Measurements from ENCODE around the gene PHACTR1.

The PHACTR1 gene

GRCh38 chr6:13234130-13234529, 517.6 kb downstream of the PHACTR1 start:
- no peak for TF ChIP-seq CTCF (IDR thresholded peaks at IDR 0.05; ENCODE audit: control insufficient read depth, extremely low read depth, insufficient read depth)
- no peak overlapping the region for H3K4me3 ChIP-seq (ENCODE audit: low read depth, low read length)
- DNase-seq (ENCODE audit: low read depth), result no peak

GRCh38 chr6:13235339-13235738, 518.8 kb downstream of the PHACTR1 start:
- TF ChIP-seq CTCF (IDR thresholded peaks at IDR 0.05; ENCODE audit: control insufficient read depth, extremely low read depth, insufficient read depth), result no peak
- no peak overlapping the region for H3K4me3 ChIP-seq (ENCODE audit: low read depth, low read length)
- no peak for DNase-seq (ENCODE audit: low read depth)

- no peak overlapping the region for H3K4me3 ChIP-seq (ENCODE audit: low read depth, low read length)
- DNase-seq (ENCODE audit: low read depth), result no peak
- TF ChIP-seq CTCF (IDR thresholded peaks at IDR 0.05; ENCODE audit: control insufficient read depth, extremely low read depth, insufficient read depth), result no peak
These were observed 520.8 kb downstream of the PHACTR1 start for GRCh38 chr6:13237318-13237717.

- no peak overlapping the region for H3K4me3 ChIP-seq (ENCODE audit: low read depth, low read length)
- DNase-seq (ENCODE audit: low read depth), result no peak
- no peak for TF ChIP-seq CTCF (IDR thresholded peaks at IDR 0.05; ENCODE audit: control insufficient read depth, extremely low read depth, insufficient read depth)
These were observed 521.5 kb downstream of the PHACTR1 start for GRCh38 chr6:13238017-13238416.

- DNase-seq (ENCODE audit: low read depth), result no peak
- TF ChIP-seq CTCF (IDR thresholded peaks at IDR 0.05; ENCODE audit: control insufficient read depth, extremely low read depth, insufficient read depth), result no peak
- no peak overlapping the region for H3K4me3 ChIP-seq (ENCODE audit: low read depth, low read length)
These were observed 522.2 kb downstream of the PHACTR1 start for GRCh38 chr6:13238640-13239216.

GRCh38 chr6:13239530-13240455, 523.2 kb downstream of the PHACTR1 start:
- DNase-seq (ENCODE audit: low read depth), result no peak
- TF ChIP-seq CTCF (IDR thresholded peaks at IDR 0.05; ENCODE audit: control insufficient read depth, extremely low read depth, insufficient read depth), result no peak
- H3K4me3 ChIP-seq (ENCODE audit: low read depth, low read length), result no peak overlapping the region

All from LNCaP clone FGC (cell line).